Measurements from ENCODE around the gene ARSD.

DNA sequence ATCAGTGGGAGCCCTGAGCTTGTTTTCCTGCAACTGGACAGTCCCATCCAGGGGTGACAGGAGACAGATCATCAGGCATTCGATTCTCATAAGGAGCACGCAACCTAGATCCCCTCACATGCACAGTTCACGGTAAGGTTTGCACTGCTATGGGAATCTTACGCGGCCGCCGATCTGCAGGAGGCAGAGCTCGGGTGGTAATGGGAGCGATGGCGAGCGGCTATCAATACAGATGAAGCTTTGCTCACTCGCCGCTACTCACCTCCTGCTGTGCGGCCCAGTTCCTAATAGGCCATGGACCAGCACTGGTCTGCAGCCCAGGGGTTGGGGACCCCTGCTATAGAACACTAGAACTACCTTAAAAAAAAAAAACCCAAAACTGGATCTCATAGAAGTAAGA lies 45.4 kb downstream of the ARSD start:
- TF ChIP-seq, protein P1, sequence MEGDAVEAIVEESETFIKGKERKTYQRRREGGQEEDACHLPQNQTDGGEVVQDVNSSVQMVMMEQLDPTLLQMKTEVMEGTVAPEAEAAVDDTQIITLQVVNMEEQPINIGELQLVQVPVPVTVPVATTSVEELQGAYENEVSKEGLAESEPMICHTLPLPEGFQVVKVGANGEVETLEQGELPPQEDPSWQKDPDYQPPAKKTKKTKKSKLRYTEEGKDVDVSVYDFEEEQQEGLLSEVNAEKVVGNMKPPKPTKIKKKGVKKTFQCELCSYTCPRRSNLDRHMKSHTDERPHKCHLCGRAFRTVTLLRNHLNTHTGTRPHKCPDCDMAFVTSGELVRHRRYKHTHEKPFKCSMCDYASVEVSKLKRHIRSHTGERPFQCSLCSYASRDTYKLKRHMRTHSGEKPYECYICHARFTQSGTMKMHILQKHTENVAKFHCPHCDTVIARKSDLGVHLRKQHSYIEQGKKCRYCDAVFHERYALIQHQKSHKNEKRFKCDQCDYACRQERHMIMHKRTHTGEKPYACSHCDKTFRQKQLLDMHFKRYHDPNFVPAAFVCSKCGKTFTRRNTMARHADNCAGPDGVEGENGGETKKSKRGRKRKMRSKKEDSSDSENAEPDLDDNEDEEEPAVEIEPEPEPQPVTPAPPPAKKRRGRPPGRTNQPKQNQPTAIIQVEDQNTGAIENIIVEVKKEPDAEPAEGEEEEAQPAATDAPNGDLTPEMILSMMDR (IDR thresholded peaks at IDR 0.05), result no peak
- no peak for TF ChIP-seq POLR2A (IDR thresholded peaks at IDR 0.05)
